Fibroblast of mammary gland (primary cell): Measurements from ENCODE around the gene TRAF3IP1.
A peak's percentile ranks its signal among the peaks of the same experiment; 100 is the strongest.

Source experiments
- DNase-seq: peaks from one replicate; pipeline ENCODE4 v3.0.0-alpha.2; 2010; ENCODE audit warnings: low read depth
- H3K4me3 ChIP-seq: 2 replicates; pipeline ENCODE4 v1.5.1; 2011; ENCODE audit warnings: low read depth, mild to moderate bottlenecking, low read length, moderate library complexity; ENCODE audit not compliant: control insufficient read depth
- TF ChIP-seq, protein P1 (sequence below): conservative IDR thresholded peaks from 2 replicates; pipeline ENCODE4 v1.5.1; 2011; ENCODE audit warnings: low read depth, low read length, inconsistent platforms; ENCODE audit not compliant: control insufficient read depth, insufficient read depth

Gene TRAF3IP1

DNA sequence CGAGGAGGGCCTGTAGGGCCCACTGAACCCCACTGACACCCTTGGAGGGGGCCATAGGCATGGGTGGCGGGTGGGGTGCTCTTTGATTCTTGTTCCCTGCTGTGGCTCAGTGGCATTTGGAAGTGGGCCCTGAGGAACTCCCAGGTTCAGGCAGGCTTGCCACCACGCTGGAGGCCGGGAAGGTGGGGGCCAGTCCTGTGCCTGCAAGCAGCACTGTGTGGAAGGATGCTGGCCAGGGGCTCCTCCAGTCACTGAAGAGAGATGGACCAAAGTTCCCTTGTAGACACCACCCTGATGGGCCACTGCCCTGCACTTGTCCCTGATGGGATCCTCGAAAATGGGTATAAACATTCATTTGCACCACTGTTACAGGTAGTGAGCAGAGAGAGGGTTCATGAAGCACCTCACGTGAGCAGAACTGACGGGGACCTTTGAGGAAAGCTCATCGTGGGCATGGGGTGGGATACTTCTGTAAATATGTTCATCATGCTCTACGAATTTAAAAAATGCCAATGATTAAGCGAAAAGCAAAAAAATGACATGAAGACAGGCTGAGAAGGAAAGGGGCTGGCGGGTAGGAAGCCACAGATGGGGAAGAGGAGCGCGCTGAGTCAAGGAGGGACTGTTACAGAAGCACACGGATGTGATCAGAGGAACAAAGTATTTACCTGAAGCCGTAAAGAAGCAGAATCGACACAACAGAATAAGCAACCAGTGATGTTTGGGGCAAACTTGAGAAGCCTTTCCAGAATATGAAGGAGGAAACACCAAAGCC, 61.2 kb downstream of the TRAF3IP1 start:
- no peak overlapping the region for H3K4me3 ChIP-seq
- TF ChIP-seq, protein P1, sequence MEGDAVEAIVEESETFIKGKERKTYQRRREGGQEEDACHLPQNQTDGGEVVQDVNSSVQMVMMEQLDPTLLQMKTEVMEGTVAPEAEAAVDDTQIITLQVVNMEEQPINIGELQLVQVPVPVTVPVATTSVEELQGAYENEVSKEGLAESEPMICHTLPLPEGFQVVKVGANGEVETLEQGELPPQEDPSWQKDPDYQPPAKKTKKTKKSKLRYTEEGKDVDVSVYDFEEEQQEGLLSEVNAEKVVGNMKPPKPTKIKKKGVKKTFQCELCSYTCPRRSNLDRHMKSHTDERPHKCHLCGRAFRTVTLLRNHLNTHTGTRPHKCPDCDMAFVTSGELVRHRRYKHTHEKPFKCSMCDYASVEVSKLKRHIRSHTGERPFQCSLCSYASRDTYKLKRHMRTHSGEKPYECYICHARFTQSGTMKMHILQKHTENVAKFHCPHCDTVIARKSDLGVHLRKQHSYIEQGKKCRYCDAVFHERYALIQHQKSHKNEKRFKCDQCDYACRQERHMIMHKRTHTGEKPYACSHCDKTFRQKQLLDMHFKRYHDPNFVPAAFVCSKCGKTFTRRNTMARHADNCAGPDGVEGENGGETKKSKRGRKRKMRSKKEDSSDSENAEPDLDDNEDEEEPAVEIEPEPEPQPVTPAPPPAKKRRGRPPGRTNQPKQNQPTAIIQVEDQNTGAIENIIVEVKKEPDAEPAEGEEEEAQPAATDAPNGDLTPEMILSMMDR, result no peak
- no peak for DNase-seq

DNA sequence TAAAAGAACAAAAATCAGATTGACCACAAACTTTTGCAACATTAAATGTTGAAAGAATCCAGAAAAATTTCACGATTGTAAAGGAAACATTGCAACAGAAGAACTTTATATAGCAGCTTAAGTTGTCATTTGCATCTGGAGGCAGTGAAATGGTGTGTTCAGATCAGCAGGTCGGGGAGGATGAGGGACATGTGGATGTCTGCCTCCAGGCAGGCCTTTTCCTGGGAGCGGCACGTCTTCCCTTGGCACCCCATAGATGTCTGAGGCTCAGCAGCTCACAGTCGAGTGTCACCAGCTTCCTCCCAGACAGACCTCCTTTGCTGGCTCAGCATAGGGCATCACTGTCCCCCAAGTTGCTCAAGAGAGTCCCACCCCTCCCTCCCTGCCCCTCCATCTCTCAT, 62.1 kb downstream of the TRAF3IP1 start:
- H3K4me3 ChIP-seq, result no peak overlapping the region
- TF ChIP-seq, protein P1, result no peak
- DNase-seq, result peak; percentile 19

DNA sequence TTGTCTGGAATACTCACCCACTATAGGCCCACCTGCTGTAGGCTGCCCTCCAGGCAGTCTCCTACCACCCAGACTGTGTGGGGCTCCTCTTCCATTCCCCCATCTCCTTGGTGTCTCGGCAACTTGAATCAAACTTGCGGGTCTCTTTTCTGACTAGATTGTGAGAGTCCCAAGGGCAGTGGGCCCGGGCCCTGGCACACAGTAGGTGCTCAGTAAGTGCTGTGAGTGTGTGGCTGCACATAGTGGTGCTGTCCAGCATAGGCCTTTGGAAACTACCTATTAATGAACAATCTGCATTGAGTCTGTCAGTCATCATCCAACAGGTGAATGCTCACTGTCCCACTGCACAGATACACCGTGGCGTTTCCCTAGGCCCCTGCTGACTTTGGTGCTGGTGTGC, 62.8 kb downstream of the TRAF3IP1 start:
- H3K4me3 ChIP-seq, result no peak overlapping the region
- no peak for DNase-seq
- TF ChIP-seq, protein P1, result no peak

DNA sequence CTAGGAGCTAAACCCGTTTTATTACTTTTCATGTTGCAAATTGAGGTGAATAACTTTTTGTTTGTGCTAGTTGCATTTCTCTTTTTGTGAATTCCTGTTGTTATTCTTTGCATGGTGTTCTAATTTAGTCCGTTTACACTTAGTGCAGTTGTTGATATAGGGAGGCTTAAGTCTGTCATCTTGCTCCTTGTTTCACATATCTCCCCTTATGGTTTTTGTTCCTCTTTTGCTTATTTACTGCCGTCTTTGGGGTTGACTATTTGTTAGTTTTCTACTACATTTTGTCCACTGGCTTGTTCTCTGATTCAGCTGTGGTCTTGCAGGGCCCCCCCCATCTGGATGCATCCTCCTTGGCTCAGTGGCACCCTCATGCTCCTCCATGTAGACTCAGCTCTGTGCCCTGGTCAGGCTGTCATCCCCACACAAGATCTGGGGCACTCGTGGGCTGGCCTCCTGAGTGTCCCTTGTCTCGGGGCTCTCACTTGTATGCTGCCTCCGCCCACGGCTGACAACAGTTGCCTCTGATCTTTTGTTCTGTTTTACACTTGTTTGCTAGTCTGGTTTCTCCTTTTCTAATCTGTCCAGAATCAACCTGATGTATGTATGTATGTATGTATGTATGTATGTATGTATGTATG, 63.5 kb downstream of the TRAF3IP1 start:
- DNase-seq, result no peak
- H3K4me3 ChIP-seq, result no peak overlapping the region
- TF ChIP-seq, protein P1, result no peak

DNA sequence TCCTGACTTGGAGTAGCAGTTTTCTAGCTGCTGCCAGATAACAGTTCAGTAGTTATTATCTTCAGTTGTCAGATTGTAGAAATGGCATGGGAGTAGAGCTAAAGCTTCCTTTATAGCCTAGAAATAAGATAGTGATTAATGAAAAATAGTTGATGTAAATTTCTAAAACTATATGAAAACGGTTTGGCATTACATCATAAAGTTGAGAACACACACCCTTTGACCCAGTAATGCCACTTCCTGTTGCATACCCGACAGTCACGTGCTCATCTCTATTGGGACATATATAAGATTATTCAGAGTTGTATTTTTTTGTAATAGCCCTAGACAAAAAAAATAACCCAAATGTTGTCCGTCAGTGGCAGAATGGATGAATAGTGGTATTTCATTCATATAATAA, 67.0 kb downstream of the TRAF3IP1 start:
- TF ChIP-seq, protein P1, result no peak
- no peak for DNase-seq

DNA sequence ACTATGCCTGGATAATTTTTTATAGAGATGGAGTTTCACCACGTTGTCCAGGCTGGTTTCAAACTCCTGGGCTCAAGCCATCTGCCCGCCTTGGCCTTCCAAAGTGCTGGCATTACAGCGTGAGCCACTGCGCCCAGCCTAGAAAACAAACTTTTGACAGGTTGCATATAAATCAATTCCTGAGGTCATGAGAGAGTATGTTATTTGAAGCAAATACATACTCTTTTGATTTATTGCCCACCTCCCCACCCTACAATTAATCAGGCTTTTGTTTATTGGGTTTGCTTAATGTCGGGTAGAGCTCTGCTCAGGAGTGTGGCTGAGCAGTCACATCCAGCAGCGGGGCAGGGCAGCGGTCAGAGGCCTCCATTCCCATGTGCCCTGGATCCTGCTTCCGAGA, 68.5 kb downstream of the TRAF3IP1 start:
- no peak overlapping the region for H3K4me3 ChIP-seq
- TF ChIP-seq, protein P1, result no peak
- no peak for DNase-seq

More for the DNA sequence above, 67.0 kb downstream of the TRAF3IP1 start:
- no peak overlapping the region for H3K4me3 ChIP-seq
